Measurements from ENCODE around the gene ADAMTS16.

The ADAMTS16 gene

DNA sequence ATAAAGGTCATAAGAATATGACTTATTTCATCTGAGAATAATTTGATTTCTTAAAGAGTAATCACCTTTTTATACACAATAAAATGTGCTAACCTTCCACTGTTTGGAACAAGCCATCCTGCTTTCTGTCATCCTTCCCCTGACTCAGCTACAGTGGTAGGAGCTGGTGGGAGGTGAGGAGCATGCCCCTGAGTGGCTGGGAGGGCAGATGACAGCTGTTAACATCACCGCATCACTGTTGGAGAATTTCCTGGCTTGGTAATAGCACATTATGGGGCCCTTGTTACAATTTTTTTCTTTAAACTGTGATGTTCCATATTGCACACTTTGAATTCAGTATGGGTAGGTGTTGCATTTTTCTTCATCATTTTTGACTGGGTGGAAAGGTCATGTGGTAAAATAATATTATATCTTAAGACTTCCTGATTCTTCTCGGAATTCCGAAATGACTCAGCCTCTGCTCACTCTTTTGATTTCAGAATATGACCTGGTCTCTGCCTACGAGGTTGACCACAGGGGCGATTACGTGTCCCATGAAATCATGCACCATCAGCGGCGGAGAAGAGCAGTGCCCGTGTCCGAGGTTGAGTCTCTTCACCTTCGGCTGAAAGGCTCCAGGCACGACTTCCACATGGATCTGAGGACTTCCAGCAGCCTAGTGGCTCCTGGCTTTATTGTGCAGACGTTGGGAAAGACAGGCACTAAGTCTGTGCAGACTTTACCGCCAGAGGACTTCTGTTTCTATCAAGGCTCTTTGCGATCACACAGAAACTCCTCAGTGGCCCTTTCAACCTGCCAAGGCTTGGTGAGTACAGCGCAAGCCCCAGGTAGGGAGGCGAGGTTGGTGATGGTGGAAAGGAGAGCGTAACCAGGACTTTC, 5.8 kb downstream of the ADAMTS16 start:
- no peak for DNase-seq

DNA sequence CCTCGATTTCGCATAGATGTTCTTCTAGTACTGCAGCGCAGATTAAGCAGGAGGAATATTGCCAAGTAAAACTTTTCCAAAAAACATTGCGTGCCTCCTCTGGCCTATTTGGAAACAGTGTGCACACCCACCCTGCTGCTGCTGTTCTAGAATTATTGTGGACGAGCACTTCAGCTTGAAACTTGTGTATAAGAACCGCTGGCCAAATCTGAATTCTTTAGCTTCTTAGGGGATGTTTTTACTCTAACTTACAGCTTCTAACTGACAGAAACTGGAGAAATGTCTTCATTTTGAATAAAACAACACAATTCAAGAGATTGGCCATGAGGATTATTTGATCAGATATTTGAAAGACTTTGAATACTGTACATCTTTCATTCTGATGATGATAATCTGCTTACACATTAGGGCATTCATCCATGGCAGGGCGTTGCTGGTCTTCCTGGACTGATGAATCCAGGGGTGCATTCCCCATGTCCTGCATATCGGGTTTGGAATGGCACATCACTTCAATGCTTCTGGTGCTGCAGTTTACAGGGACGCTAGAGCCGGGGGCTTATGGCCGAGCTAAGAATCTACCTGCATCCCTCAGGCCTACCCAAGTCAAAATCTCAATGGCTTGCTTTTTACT, 6.5 kb downstream of the ADAMTS16 start:
- DNase-seq: no peak

DNA sequence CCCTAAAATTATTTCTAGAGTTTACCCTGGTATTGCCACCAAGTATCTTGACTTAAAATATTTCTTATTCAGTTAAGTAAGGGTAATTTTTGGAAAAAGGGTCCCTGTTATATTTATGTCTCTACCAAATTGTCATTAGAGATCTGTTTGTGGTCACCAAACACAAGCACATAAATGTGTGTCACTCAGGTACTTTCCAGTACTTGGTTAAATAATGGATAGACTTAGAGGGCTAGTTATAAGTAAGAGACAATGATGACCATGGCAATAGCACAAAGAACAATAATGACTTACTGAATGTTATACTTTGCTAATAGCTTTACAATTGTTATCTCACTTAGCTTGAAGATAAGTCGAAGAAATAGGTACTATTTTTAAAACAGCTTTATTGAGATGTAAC, 9.0 kb downstream of the ADAMTS16 start:
- no peak for DNase-seq

DNA sequence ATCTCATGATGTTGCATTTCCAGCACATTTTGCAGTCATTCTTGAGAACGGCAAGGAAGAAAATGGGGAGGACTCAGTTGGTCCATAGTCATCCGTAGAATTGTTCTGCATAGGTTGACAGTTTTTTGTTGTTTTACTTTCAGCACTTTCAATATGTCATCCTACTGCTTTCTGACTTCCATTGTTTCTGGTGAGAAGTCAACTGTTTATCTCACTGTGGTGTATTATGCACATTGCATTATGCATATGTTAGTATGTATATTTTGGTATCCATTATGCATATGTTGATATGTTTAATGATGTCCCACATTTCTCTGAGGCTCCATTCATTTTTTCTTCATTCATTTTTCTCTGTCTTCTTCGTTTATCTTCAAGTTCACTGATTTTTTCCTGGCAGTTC, 10.5 kb downstream of the ADAMTS16 start:
- no peak for DNase-seq

DNA sequence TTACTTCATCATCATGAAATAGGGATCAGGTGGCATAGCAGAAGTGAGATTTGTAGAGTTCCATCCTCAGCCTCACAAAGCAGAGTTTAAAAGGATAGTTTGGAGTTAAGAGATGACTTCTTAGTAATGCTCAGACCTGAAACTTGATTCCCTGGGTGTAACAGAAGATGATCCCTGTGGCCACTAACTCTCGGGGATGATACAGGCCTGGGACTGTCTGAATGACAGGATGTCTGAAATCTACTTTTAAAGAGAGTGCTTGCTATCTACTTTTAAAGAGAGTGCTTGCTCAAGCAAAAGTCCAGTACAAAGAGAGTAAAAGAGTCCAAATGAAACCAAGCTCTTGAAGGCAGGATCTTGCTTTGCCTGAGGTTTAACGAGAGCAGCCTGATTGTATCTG, 14.6 kb downstream of the ADAMTS16 start:
- no peak for DNase-seq

DNA sequence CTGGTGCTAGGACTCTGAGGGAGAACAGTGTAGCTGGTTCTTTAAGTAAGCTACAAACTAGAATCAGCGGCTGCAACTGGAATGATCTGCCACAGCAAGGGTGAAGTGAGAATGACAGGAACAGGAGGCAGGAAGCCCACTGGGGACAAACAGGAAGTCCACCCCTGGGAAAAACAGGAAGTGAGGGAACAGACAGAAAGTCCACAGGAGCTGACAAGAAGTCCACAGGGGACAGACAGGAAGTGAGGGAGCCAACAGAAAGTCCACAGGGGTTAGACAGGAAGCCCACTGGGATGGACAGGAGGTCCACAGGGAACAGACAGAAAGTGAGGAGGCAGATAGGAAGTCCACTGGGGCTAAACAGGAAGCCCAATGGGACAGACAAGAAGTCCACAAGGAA, 15.5 kb downstream of the ADAMTS16 start:
- no peak for DNase-seq

- no peak for DNase-seq
These were observed 16.4 kb downstream of the ADAMTS16 start for GRCh38 chr5:5156471-5157082.

DNA sequence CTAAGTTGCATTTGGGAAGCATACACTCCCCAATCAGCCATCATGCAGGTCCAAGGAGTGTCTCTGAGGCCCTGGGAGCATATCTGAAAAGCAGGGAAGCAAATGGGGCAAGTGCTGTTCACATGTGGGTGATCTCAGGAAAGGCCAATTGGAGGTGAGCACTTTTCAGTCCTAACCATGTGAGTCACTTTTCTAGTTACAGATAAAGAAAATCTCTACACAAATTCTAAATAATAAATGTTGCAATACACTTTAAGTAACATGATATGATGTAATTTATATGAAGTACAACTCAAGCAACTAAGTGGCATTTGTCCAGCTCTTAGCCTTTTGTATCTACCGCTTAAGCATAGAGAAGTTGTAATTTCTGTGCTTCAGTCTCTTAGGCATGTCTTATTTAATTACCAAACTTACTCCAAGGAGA, 18.4 kb downstream of the ADAMTS16 start:
- no peak for DNase-seq

DNA sequence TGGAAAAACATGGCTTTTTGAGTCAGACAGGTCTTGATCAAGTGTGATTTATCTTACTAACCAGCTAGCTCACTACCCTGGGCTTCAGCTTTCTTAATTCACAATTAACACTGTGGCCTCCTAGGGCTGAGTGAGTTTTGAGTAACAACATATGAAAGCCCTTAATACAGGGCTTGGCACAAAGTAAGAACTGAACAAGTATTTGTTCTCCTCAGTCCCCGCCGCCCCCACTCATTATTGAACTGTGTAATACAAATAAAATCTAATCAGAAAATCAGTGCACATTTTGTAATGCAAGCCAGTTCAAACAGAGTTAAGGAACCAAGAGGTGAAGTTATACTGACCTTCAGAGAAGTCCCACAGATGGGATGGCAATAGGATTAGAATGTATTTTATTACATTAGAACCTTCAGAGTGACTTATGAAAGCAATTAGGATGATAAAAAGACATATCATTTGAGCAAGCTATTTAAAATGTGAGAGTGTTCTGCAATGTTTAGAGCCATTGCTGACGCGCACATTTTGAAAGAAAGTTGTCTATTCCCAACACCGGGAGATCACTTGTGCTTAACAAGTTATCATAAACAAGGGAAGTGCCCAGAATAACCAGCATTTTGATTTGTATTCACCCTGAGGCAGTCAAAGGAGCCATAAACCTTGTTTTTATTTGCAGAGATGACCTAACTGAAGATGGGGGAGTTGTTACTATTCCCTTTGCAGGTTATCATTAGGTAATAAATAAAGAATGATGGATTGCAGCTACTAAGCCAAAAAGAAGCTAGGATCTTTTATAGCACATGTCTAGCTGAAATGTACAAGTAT, 19.4 kb downstream of the ADAMTS16 start:
- no peak for DNase-seq

GRCh38 chr5:5164163-5164562, 24.0 kb downstream of the ADAMTS16 start:
- DNase-seq: no peak

GRCh38 chr5:5165541-5166002, 25.4 kb downstream of the ADAMTS16 start:
- no peak for DNase-seq

GRCh38 chr5:5169466-5169865, 29.3 kb downstream of the ADAMTS16 start:
- no peak for DNase-seq

DNA sequence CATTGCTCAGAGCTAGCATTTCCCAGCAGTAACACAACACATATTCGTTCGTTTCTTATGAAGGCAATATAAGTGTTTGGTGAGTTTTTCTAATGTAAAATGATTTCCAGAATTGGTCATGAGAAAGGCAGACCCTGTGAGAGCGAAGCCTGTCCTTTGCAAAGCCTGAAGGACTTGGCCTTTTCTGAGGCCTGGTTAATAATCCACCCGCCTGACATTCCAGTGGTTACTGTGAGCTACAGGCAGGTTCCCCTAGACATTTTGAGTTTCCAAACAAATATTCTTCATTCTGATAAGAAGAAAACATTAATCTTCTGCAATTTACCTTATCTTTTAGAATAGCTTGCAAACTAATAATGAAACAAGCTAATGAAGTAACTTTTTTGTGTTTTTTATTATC, 38.0 kb downstream of the ADAMTS16 start:
- no peak for DNase-seq

DNA sequence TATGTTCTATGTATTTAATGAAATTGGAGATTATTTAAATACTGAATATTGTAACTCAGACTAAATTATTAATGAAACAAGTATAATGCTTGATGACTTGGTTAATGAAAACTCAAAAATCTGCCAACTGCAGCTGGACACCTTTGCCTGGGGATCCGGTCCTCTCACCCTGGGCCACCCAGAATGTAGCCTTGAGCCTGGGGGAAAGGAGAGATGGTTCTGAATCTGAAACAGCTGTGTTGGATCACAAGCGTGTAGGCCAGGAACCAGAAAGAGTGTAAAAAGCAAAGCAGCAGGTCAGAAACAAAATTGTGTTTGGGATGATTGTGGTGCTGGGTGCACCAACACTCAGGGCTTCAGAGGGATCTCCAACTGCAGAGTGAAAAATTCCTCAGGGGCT, 38.5 kb downstream of the ADAMTS16 start:
- no peak for DNase-seq

GRCh38 chr5:5179079-5179478, 38.9 kb downstream of the ADAMTS16 start:
- DNase-seq: no peak

GRCh38 chr5:5179597-5179996, 39.5 kb downstream of the ADAMTS16 start:
- no peak for DNase-seq

- DNase-seq: no peak
These were observed 41.7 kb downstream of the ADAMTS16 start for GRCh38 chr5:5181650-5182324.

- no peak for DNase-seq
These were observed 42.5 kb downstream of the ADAMTS16 start for GRCh38 chr5:5182508-5183188.

- no peak for DNase-seq
These were observed 43.1 kb downstream of the ADAMTS16 start for GRCh38 chr5:5183189-5183699.

- DNase-seq: no peak
These were observed 43.8 kb downstream of the ADAMTS16 start for GRCh38 chr5:5183933-5184332.

DNA sequence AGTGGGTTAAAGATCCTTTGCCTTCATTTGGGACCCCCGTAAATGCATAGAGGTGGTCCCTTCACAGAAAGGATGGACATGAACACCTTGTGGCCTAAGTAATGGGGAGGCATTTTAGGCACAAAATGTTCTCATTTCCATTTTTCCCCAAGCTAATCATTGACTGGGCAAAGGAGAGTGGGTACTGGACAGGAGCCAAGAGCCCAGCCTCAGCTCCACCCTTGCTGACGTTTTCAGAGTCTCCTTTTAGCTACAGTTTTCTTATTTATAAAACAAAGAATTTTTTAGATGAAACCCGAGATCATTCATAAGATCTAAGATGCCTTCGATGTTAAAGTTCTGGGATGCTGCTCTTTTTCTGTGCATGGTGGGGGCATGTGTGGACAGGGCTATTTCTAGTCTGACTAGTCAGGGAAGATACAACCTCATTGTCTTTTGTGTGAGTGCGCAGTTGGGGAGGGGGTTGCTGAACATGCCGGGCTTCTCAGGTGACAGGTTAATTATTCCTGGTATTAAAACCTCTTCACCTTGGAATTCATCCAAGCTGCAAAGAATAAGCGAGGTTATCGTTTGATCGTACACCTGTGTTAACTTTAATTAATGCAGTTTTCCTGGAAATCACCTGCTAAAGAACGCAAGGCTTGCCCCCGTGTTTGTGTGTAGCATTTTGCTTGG, 48.4 kb downstream of the ADAMTS16 start:
- DNase-seq: no peak

Data from activated CD4-positive, alpha-beta T cell treated with anti-CD3 and anti-CD28 coated beads for 1 hour (primary cell).